Spleen (tissue), 11 donors: ENCODE data around the gene SERPINB5. TPM values are rescaled to one million over a fixed set of nuclear protein-coding genes. Genes with fewer than 3 reads are reported as not detected.
A peak's percentile ranks its signal among the peaks of the same experiment; 100 is the strongest.

Experiments used
- DNase-seq: peaks from one replicate; pipeline ENCODE4 v3.0.0-alpha.2; 2020
- H3K27ac ChIP-seq, 8 donors: fragments of 200-600 bp; sonication (generic) in 7 of 8; 1 replicate in 4 of 8; 2 replicates in 4 of 8; pipeline versions ENCODE4 v1.5.0 to v1.8.0; 2016 to 2021; ENCODE audit warnings: inconsistent platforms in 4 of 8, mild to moderate bottlenecking in 4 of 8, moderate library complexity in 1 of 8
- H3K27me3 ChIP-seq, 7 donors: fragments of 200-600 bp; sonication (generic) in 6 of 7; replicated peaks in 1 of 7; 1 replicate in 4 of 7; 2 replicates in 3 of 7; pipeline versions ENCODE4 v1.5.0 to v1.8.0; 2016 to 2021; ENCODE audit warnings: inconsistent platforms in 3 of 7, mild to moderate bottlenecking in 1 of 7
- H3K36me3 ChIP-seq, 6 donors: fragments of 200-600 bp; sonication (generic) in 5 of 6; 1 replicate in 4 of 6; 2 replicates in 2 of 6; pipeline versions ENCODE4 v1.5.0 to v1.8.0; 2016 to 2021; ENCODE audit warnings: inconsistent platforms in 2 of 6
- H3K4me1 ChIP-seq, 6 donors: fragments of 200-600 bp; sonication (generic) in 5 of 6; 1 replicate in 3 of 6; 2 replicates in 3 of 6; pipeline versions ENCODE4 v1.5.0 to v1.8.0; 2016 to 2021; ENCODE audit warnings: inconsistent platforms in 3 of 6
- H3K4me3 ChIP-seq, 8 donors: fragments of 200-600 bp; sonication (generic) in 7 of 8; 1 replicate in 4 of 8; 2 replicates in 4 of 8; pipeline versions ENCODE4 v1.5.0 to v1.8.0; 2016 to 2021; ENCODE audit warnings: inconsistent platforms in 4 of 8, mild to moderate bottlenecking in 4 of 8, moderate library complexity in 2 of 8
- H3K9me3 ChIP-seq, 8 donors: fragments of 200-600 bp; sonication (generic) in 7 of 8; 1 replicate in 4 of 8; 2 replicates in 4 of 8; pipeline versions ENCODE4 v1.5.0 to v1.8.0; 2016 to 2021; ENCODE audit warnings: inconsistent platforms in 4 of 8
- CTCF ChIP-seq, 11 experiments: fragments of 200-600 bp in 7 of 11; fragments of 450-650 bp in 4 of 11; sonication (generic) in 4 of 11; IDR thresholded peaks in 8 of 11; conservative IDR thresholded peaks in 3 of 11; 1 replicate in 7 of 11; 2 replicates in 4 of 11; pipeline versions ENCODE4 v1.4.0 to v1.8.0; 2016 to 2021; ENCODE audit warnings: antibody characterized with exemption in 11 of 11, inconsistent platforms in 4 of 11, mild to moderate bottlenecking in 1 of 11
- POLR2A ChIP-seq, 3 donors: fragments of 450-650 bp; IDR thresholded peaks; one replicate each; pipeline ENCODE4 v1.5.1; 2017; ENCODE audit warnings: antibody characterized with exemption in 3 of 3, mild to moderate bottlenecking in 1 of 3
- POLR2AphosphoS5 ChIP-seq, 3 donors: sonication (generic); formaldehyde crosslinking; IDR thresholded peaks; one replicate each; pipeline ENCODE4 v1.5.1; 2017; ENCODE audit warnings: antibody characterized with exemption in 3 of 3
- WGBS, 5 donors: extraction: QIAGEN DNeasy Blood & Tissue Kit in 3 of 5; methylation state at CpG; one replicate each; pipeline versions ENCODE4 v1.1.5 to v1.1.7; 2013 to 2018; 5-methylcytosine and 5-hydroxymethylcytosine counted together
- intact Hi-C: fragments of 100-400 bp; cut with DNase I; formaldehyde crosslinking; loops from one replicate; pipeline ENCODE4 v1.15.0; 2023; ENCODE audit warnings: low total_unique reads
- polyA plus RNA-seq, 3 donors: library from polyadenylated mRNA; stranded (reverse); fragments of 200-250 nt; gene quantifications; one replicate each; pipeline ENCODE4 v1.2.1, GENCODE V29; 2013
- total RNA-seq, 7 donors: library from RNA; depleted of rRNA in 3 of 7; stranded (reverse); fragments of >200 nt in 3 of 7; fragmentation: NEBNext Ultra II Directional in 4 of 7; extraction: Animal tissue kit (Norgen Biotek cat#: 25700) in 4 of 7; gene quantifications; one replicate each; pipeline versions ENCODE4 v1.1.0 to v1.2.1, GENCODE V29; 2016 to 2021
- donor health status: healthy with polysubstance abuse.
- donor health status: DM: no; HTN: no; CAD: no; lungs with moderate emphysema.
- donor health status: DM: no; HTN: no; CAD: no.
- donor health status: Bipolar disorder and iron deficiency.
- donor health status: healthy.
- donor health status: DM: no; HTN: no; CAD: no.
- donor health status: DM: yes; HTN: yes; CAD: no.

SERPINB5 gene
- total and polyA plus RNA-seq, 10 donors = 0.02 TPM; not detected in 9

GRCh38 chr18:63511285-63511684 is 34.5 kb downstream of the SERPINB5 start:
- WGBS, 5 donors = 29 to 37% (median 34%) methylated on average over 7 of the region's 7 CpGs
- intact Hi-C loops = loop anchor here (10.0 kb wide), 1 partner anchor 334 kb away; no protein-coding TSS in a partner anchor

GRCh38 chr18:63514326-63514725 is 37.6 kb downstream of the SERPINB5 start:
- WGBS, 5 donors = 70 to 81% (median 72%) methylated on average over 6 of the region's 6 CpGs
- Histone ChIP-seq H3K36me3 (no peaks in the 10 kb centered on the region), H3K27ac (no peak overlapping the region), H3K27me3 (peaks cover 0 to 22% (median 0%) of the 10 kb centered on the region in 7 donors), H3K4me1 (peaks cover 0 to 7% (median 2%) of the 10 kb centered on the region in 6 donors), H3K4me3 (no peak overlapping the region), H3K9me3 (no peaks in the 10 kb centered on the region)
- intact Hi-C loops = loop anchor here (10.0 kb wide), 1 partner anchor 330 kb away; no protein-coding TSS in a partner anchor
- DNase-seq = no peak
- TF ChIP-seq CTCF (IDR thresholded peaks at IDR 0.05 in 8 of 11, conservative IDR thresholded peaks at IDR 0.05 in 3 of 11) (no peak), POLR2AphosphoS5 (IDR thresholded peaks at IDR 0.05) (no peak), POLR2A (IDR thresholded peaks at IDR 0.05) (no peak)

More at GRCh38 chr18:63511285-63511684, 34.5 kb downstream of the SERPINB5 start:
- no peaks in the 10 kb centered on the region for H3K9me3 ChIP-seq
- no peak overlapping the region for H3K27ac ChIP-seq
- H3K4me1 ChIP-seq = no peaks in the 10 kb centered on the region
- DNase-seq = no peak
- H3K36me3 ChIP-seq = no peaks in the 10 kb centered on the region
- peaks cover 0 to 26% (median 0%) of the 10 kb centered on the region in 7 donors for H3K27me3 ChIP-seq
- TF ChIP-seq POLR2A (IDR thresholded peaks at IDR 0.05) = no peak
- TF ChIP-seq CTCF (IDR thresholded peaks at IDR 0.05 in 8 of 11, conservative IDR thresholded peaks at IDR 0.05 in 3 of 11) = peak in 5 of 11 experiments; percentile 17 to 29 (median 24)
- no peak for TF ChIP-seq POLR2AphosphoS5 (IDR thresholded peaks at IDR 0.05)
- no peak overlapping the region for H3K4me3 ChIP-seq

- Histone ChIP-seq H3K9me3 (no peaks in the 10 kb centered on the region), H3K4me3 (no peak overlapping the region), H3K36me3 (no peaks in the 10 kb centered on the region), H3K27me3 (peaks cover 0 to 14% (median 0%) of the 10 kb centered on the region in 7 donors), H3K4me1 (peaks cover 0 to 7% (median 2%) of the 10 kb centered on the region in 6 donors), H3K27ac (no peak overlapping the region)
- intact Hi-C loops = loop anchor here (10.0 kb wide), 1 partner anchor 330 kb away; no protein-coding TSS in a partner anchor
- TF ChIP-seq CTCF (IDR thresholded peaks at IDR 0.05 in 8 of 11, conservative IDR thresholded peaks at IDR 0.05 in 3 of 11) = no peak
- no peak for TF ChIP-seq POLR2AphosphoS5 (IDR thresholded peaks at IDR 0.05)
- TF ChIP-seq POLR2A (IDR thresholded peaks at IDR 0.05) = no peak
- 70 to 81% (median 73%) methylated on average over 9 of the region's 9 CpGs for WGBS, 5 donors
- no peak for DNase-seq
These were observed 38.3 kb downstream of the SERPINB5 start for GRCh38 chr18:63514888-63515678.

- 0 to 87% (median 51%) methylated on average over 1 of the region's 1 CpG for WGBS, 5 donors
- intact Hi-C loops = loop anchor here (10.0 kb wide), 1 partner anchor 329 kb away; no protein-coding TSS in a partner anchor
These were observed 39.0 kb downstream of the SERPINB5 start for GRCh38 chr18:63515801-63516200.

More at GRCh38 chr18:63515801-63516200, 39.0 kb downstream of the SERPINB5 start:
- Histone ChIP-seq H3K27ac (no peak overlapping the region), H3K27me3 (peaks cover 0 to 10% (median 0%) of the 10 kb centered on the region in 7 donors), H3K36me3 (no peaks in the 10 kb centered on the region), H3K4me1 (peaks cover 0 to 7% (median 2%) of the 10 kb centered on the region in 6 donors), H3K9me3 (no peaks in the 10 kb centered on the region), H3K4me3 (no peak overlapping the region)
- no peak for DNase-seq
- TF ChIP-seq CTCF (IDR thresholded peaks at IDR 0.05 in 8 of 11, conservative IDR thresholded peaks at IDR 0.05 in 3 of 11) (no peak), POLR2AphosphoS5 (IDR thresholded peaks at IDR 0.05) (no peak), POLR2A (IDR thresholded peaks at IDR 0.05) (no peak)
